ENCODE measurements around the gene TMEM30A.

DNA sequence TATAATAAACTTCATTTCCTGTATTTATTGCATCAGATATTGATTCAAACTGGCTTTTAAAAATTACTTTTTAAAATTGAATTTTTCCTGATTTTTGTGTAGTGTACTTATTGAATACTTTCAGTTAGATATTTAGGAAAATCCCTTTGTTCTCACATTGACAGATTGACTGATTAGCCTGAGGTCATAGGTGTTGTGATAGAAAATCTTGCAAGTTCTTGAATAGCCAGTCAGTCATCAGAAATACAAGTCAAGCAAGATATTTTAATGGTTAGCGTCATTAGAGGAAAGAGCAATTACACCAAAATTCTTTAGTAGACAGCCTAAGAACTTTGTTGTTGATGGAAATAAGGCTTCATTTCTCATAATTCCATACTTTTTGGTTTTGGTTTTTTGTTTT lies 3.4 kb upstream of the TMEM30A start:
- TF ChIP-seq ZNF274 (IDR thresholded peaks at IDR 0.05; ENCODE audit: low read depth, low read length) (no peak), SUZ12 (IDR thresholded peaks at IDR 0.05; ENCODE audit: extremely low read depth, insufficient read depth, insufficient read length) (no peak)
